Measurements from ENCODE around the gene RAB11B. TPM values are rescaled to one million over a fixed set of nuclear protein-coding genes. Genes with fewer than 3 reads are reported as not detected.
A peak's percentile ranks its signal among the peaks of the same experiment; 100 is the strongest.
"Not testable (repeated sequence)": the region's sequence is repeated elsewhere in the genome, so short reads cannot be mapped to it uniquely, and the experiment has no call there.

RAB11B gene
- 10 to 100 TPM; 17.4 to 95.8 (median 60.1) TPM for total RNA-seq

- DNase-seq = peak; percentile 100
- TF ChIP-seq POLR2A (IDR thresholded peaks at IDR 0.05) = peak; percentile 41 to 83
- TF ChIP-seq, protein P1, sequence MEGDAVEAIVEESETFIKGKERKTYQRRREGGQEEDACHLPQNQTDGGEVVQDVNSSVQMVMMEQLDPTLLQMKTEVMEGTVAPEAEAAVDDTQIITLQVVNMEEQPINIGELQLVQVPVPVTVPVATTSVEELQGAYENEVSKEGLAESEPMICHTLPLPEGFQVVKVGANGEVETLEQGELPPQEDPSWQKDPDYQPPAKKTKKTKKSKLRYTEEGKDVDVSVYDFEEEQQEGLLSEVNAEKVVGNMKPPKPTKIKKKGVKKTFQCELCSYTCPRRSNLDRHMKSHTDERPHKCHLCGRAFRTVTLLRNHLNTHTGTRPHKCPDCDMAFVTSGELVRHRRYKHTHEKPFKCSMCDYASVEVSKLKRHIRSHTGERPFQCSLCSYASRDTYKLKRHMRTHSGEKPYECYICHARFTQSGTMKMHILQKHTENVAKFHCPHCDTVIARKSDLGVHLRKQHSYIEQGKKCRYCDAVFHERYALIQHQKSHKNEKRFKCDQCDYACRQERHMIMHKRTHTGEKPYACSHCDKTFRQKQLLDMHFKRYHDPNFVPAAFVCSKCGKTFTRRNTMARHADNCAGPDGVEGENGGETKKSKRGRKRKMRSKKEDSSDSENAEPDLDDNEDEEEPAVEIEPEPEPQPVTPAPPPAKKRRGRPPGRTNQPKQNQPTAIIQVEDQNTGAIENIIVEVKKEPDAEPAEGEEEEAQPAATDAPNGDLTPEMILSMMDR (IDR thresholded peaks at IDR 0.05) = no peak
- H3K9me3 ChIP-seq = no peaks in the 10 kb centered on the region
- peaks cover 0 to 17% of the 10 kb centered on the region in 2 donors for H3K4me1 ChIP-seq
- peak within 1 kb of the TSS; percentile 100 for H3K27ac ChIP-seq
- intact Hi-C loops (cut with DNase I; ENCODE audit: low total_unique reads) = no loop called here
- no peaks in the 10 kb centered on the region for H3K36me3 ChIP-seq
- no peaks in the 10 kb centered on the region for H3K27me3 ChIP-seq
- peak within 1 kb of the TSS; percentile 67 to 100 for H3K4me3 ChIP-seq
Observed at GRCh38 chr19:8389891-8390616, at the start of gene RAB11B. Gene RAB11B (plus strand): TSS chr19:8390360. CDS start chr19:8390417, 57 bp downstream.

DNA sequence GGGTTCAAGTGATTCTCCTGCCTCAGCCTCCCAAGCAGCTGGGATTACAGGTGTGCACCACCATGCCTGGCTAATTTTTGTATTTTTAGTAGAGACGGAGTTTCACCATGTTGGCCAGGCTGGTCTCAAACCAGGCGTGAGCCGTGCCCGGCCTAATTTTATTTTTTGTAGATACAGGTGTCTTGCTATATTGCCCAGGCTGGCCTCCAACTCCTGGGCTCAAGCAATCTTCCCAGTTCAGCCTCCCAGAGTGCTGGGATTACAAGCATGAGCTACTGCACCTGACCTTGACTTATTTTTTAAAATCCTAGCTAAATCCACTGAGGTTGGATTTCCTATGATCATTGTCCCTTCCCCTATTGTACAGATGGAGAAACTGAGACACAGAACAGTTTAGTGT lies 48.7 kb upstream of the RAB11B start:
- H3K4me1 ChIP-seq; DNase-seq; H3K4me3 ChIP-seq; H3K27me3 ChIP-seq; intact Hi-C loops (cut with DNase I; ENCODE audit: low total_unique reads); H3K9me3 ChIP-seq; H3K36me3 ChIP-seq: not testable (repeated sequence)
- peak overlapping the region; percentile 75 to 83 for H3K27ac ChIP-seq

DNA sequence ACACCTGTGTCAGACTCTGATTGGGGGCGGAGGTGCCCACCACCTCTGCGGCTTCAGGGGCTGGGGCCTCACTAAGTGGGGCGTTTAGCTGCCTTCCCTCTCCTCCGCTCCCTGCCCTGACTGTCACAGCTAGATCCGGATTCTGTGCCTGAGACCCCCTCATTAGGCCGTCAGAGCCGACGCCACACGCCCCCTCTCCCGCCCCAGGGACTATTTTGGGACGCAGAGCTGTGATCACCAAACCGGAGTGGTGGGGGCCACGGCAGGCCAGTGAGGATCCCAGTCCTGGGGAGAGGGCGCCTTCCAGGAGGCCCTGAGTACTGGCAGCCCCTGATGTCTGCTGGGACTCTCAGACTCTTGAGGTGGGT lies 47.9 kb upstream of the RAB11B start:
- H3K27ac ChIP-seq = peak overlapping the region; percentile 75 to 83
- H3K9me3 ChIP-seq = no peaks in the 10 kb centered on the region
- intact Hi-C loops (cut with DNase I; ENCODE audit: low total_unique reads) = no loop called here
- TF ChIP-seq, protein P1 (IDR thresholded peaks at IDR 0.05) = no peak
- TF ChIP-seq POLR2A (IDR thresholded peaks at IDR 0.05) = no peak
- no peak for DNase-seq
- no peaks in the 10 kb centered on the region for H3K36me3 ChIP-seq
- peaks cover 0 to 9% of the 10 kb centered on the region in 2 donors for H3K27me3 ChIP-seq
- peak overlapping the region; percentile 31 to 39 for H3K4me3 ChIP-seq
- no peaks in the 10 kb centered on the region for H3K4me1 ChIP-seq

- peak; percentile 82 to 84 for TF ChIP-seq POLR2A (IDR thresholded peaks at IDR 0.05)
- TF ChIP-seq, protein P1 (IDR thresholded peaks at IDR 0.05) = peak in 2 of 4 experiments; percentile 12 to 20
- intact Hi-C loops (cut with DNase I; ENCODE audit: low total_unique reads) = no loop called here
- H3K4me3 ChIP-seq = peak within 1 kb of the TSS; percentile 31 to 39
- H3K27me3 ChIP-seq = peaks cover 0 to 9% of the 10 kb centered on the region in 2 donors
- DNase-seq = peak; percentile 84 to 89
- no peaks in the 10 kb centered on the region for H3K36me3 ChIP-seq
- peak within 1 kb of the TSS; percentile 75 to 83 for H3K27ac ChIP-seq
- H3K9me3 ChIP-seq = no peaks in the 10 kb centered on the region
- H3K4me1 ChIP-seq = no peaks in the 10 kb centered on the region
Observed at GRCh38 chr19:8342684-8343482, 47.3 kb upstream of the RAB11B start, which contains the start of gene KANK3. Gene KANK3 (minus strand): TSS chr19:8343262. CDS start chr19:8337828, 5,434 bp downstream.

- Histone ChIP-seq H3K27me3 (peaks cover 0 to 9% of the 10 kb centered on the region in 2 donors), H3K9me3 (no peaks in the 10 kb centered on the region), H3K27ac (no peak overlapping the region), H3K36me3 (no peaks in the 10 kb centered on the region), H3K4me3 (peak overlapping the region in 1 of 2 donors; percentile 39), H3K4me1 (no peaks in the 10 kb centered on the region)
- intact Hi-C loops (cut with DNase I; ENCODE audit: low total_unique reads) = no loop called here
- TF ChIP-seq POLR2A (IDR thresholded peaks at IDR 0.05) = no peak
- TF ChIP-seq, protein P1 (IDR thresholded peaks at IDR 0.05) = no peak
- DNase-seq = no peak
Observed at GRCh38 chr19:8343483-8343844, 46.7 kb upstream of the RAB11B start.

DNA sequence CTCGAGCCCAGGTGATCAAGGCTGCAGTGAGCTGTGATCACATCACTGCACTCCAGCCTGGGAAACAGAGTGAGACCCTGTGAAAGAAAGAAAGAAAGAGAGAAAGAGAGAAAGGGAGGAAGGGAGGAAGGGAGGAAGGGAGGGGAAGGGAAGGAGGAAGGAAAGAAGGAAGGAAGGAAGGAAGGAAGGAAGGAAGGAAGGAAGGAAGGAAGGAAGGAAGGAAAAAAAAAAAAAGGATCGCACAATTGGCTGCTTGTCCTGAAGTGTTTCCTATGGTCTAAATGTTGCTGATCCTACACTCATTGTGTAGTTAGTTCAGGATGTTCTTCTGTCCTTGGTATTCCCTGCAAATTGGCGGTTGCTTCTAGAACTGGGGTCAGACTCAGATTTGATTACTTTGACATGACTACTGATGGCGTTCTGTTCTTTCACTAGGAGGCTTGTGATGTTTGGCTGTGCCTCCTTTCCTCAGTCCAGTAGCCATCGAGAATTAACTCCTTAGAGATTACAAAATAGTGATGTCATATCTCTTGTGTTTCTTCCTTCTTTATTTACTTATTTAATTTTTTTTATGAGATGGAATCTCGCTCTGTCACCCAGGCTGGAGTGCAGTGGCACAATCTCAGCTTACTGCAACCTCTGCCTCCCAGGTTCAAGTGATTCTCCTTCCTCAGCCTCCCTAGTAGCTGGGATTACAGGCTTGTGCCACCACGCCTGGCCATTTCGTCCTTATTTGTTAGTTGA lies 40.4 kb upstream of the RAB11B start:
- H3K9me3 ChIP-seq, H3K36me3 ChIP-seq, H3K4me3 ChIP-seq, H3K27ac ChIP-seq, H3K27me3 ChIP-seq, DNase-seq, H3K4me1 ChIP-seq: not testable (repeated sequence)
- intact Hi-C loops (cut with DNase I; ENCODE audit: low total_unique reads) = loop anchor here (10.0 kb wide), 1 partner anchor 55 kb away; no protein-coding TSS in a partner anchor
